ENCODE measurements around the gene MARCHF10.
"Not testable (repeated sequence)": the region's sequence is repeated elsewhere in the genome, so short reads cannot be mapped to it uniquely, and the experiment has no call there.

The MARCHF10 gene

DNA sequence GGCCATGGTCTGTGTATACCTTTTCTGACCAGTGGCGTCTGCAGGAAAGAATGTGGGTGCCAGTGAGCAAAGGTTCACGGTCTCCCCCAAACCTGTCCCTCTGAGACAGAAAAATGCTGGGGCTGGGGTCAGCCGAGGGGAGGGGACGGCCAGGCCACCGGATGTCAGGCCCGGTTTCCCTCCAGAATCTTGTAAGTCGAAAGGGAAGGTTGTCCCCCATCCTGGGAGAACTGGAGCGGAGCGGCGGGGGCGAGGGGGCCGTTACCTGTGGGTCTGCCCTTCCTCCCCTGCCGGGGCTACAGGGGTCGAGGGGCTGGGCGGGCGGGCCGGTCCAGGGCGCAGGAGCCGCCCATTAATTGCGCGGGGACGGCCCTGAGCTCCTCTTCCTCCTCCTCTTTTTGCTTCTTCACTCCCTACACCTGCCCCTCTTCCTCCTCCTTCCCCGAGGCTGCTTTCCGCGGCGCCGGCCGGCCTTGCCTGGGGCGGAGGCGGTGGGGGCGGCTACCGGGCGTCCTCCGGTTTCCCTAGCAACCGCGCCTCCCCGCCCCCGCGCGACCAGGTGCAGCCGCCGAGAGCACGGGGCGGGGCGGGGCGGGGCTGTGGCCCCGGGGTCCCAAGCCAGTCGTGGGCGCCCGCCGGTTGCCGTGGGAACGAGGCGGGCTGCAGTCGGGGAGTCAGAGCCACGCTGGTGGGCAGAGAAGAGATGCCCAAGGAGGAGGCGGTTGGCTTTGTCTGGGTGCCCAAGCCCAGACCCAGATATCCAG lies at the start of gene MARCHF10:
MARCHF10 (minus strand) TSS at position 503 of the 764 bp plus-strand sequence. CDS start 6,579 bp downstream, outside the sequence.
- no peak within 1 kb of the TSS for H3K27ac ChIP-seq (ENCODE audit: low read depth, low read length)
- H3K4me1 ChIP-seq (ENCODE audit: control insufficient read depth, insufficient read depth, low read length) = peaks cover 12% of the 10 kb centered on the region
- H3K27me3 ChIP-seq (ENCODE audit: control insufficient read depth, insufficient read depth, low read length) = peaks cover 5% of the 10 kb centered on the region; the same call in 1 of the 2 replicates
- 0 out of 2 replicates have a peak, but pooled peaks cover 4% of the 10 kb centered on the region for H3K9me3 ChIP-seq (ENCODE audit: control insufficient read depth, insufficient read depth, low read depth, low read length)
- H3K36me3 ChIP-seq (ENCODE audit: control insufficient read depth, insufficient read depth, low read length) = no peaks in the 10 kb centered on the region
- H3K4me3 ChIP-seq (ENCODE audit: low read depth, low read length) = peak within 1 kb of the TSS; percentile 59
- H3K9ac ChIP-seq (ENCODE audit: low read length) = peak within 1 kb of the TSS; percentile 12

DNA sequence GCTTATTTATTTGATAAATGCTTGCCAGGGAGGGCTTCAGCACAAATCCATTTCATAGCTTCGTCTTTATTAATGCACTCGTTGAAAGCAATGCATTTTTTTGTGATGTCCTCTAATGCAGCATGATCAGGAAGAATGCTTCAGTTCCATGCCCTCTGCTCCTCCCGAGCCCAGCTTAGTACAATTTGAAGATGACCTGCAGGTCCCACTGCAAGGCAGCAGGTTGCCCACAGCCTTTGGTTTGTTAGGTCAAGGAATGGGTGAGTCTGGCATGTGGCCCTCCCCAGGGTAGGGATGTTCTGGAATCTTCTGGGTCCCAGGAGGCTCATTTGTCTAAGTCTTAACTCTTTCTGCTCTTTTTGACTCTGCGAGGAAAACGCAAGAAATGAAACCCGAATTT lies 49.4 kb upstream of the MARCHF10 start:
- Histone ChIP-seq H3K27ac (ENCODE audit: low read depth, low read length) (no peak overlapping the region), H3K27me3 (ENCODE audit: control insufficient read depth, insufficient read depth, low read length) (no peaks in the 10 kb centered on the region), H3K36me3 (ENCODE audit: control insufficient read depth, insufficient read depth, low read length) (no peaks in the 10 kb centered on the region), H3K4me3 (ENCODE audit: low read depth, low read length) (no peak overlapping the region), H3K9me3 (ENCODE audit: control insufficient read depth, insufficient read depth, low read depth, low read length) (no peaks in the 10 kb centered on the region), H3K9ac (ENCODE audit: low read length) (no peak overlapping the region), H3K4me1 (ENCODE audit: control insufficient read depth, insufficient read depth, low read length) (no peaks in the 10 kb centered on the region)

DNA sequence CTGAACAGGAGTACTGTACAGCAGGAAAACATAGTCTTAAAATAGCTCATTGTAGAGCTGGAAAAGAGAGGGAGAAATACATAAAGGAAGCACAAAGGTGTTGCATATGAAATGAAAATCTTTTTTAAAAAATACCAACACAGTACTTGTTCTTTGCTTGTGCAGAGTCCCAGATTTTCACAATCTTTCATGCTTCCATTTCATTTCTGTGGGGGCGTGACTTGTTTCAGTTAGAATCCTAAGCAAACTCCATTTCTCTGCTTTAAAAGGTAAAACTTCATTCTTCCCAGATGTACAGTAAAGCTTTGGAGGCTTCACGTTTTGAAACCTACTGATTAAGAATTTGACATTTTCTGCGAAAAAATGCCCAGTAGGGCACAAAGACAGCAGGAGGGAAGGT lies 48.5 kb upstream of the MARCHF10 start:
- Histone ChIP-seq H3K4me1 (ENCODE audit: control insufficient read depth, insufficient read depth, low read length) (no peaks in the 10 kb centered on the region), H3K9ac (ENCODE audit: low read length) (no peak overlapping the region), H3K27ac (ENCODE audit: low read depth, low read length) (no peak overlapping the region), H3K4me3 (ENCODE audit: low read depth, low read length) (no peak overlapping the region), H3K9me3 (ENCODE audit: control insufficient read depth, insufficient read depth, low read depth, low read length) (no peaks in the 10 kb centered on the region), H3K27me3 (ENCODE audit: control insufficient read depth, insufficient read depth, low read length) (no peaks in the 10 kb centered on the region), H3K36me3 (ENCODE audit: control insufficient read depth, insufficient read depth, low read length) (no peaks in the 10 kb centered on the region)

DNA sequence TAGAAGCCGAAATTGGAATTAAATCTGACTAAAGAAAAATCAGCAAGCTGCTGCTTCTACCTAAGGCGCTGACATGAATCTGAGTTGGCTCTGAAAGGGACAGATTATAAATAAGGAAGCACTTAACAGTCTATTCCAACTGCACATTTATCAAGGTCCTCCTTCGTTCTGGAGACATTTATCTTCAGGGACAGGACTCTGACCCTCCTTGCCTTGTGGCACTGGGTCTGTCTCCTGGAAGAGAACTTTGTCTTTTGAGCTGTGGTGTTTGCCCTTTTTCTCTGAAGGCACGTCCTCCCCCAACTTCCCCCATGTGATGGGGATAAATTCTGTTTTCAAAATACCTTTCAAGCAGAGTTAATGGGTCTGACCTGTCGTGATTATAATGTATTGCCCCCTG lies 47.0 kb upstream of the MARCHF10 start:
- Histone ChIP-seq H3K9ac (ENCODE audit: low read length) (no peak overlapping the region), H3K36me3 (ENCODE audit: control insufficient read depth, insufficient read depth, low read length) (no peaks in the 10 kb centered on the region), H3K27me3 (ENCODE audit: control insufficient read depth, insufficient read depth, low read length) (no peaks in the 10 kb centered on the region), H3K4me1 (ENCODE audit: control insufficient read depth, insufficient read depth, low read length) (no peaks in the 10 kb centered on the region), H3K27ac (ENCODE audit: low read depth, low read length) (no peak overlapping the region), H3K9me3 (ENCODE audit: control insufficient read depth, insufficient read depth, low read depth, low read length) (no peaks in the 10 kb centered on the region), H3K4me3 (ENCODE audit: low read depth, low read length) (no peak overlapping the region)

GRCh38 chr17:62854098-62854680 lies 46.1 kb upstream of the MARCHF10 start:
- Histone ChIP-seq H3K4me1 (ENCODE audit: control insufficient read depth, insufficient read depth, low read length) (no peaks in the 10 kb centered on the region), H3K27me3 (ENCODE audit: control insufficient read depth, insufficient read depth, low read length) (no peaks in the 10 kb centered on the region), H3K9ac (ENCODE audit: low read length) (no peak overlapping the region), H3K27ac (ENCODE audit: low read depth, low read length) (no peak overlapping the region), H3K4me3 (ENCODE audit: low read depth, low read length) (no peak overlapping the region), H3K9me3 (ENCODE audit: control insufficient read depth, insufficient read depth, low read depth, low read length) (no peaks in the 10 kb centered on the region), H3K36me3 (ENCODE audit: control insufficient read depth, insufficient read depth, low read length) (no peaks in the 10 kb centered on the region)

GRCh38 chr17:62852195-62852594 lies 44.1 kb upstream of the MARCHF10 start:
- no peaks in the 10 kb centered on the region for H3K36me3 ChIP-seq (ENCODE audit: control insufficient read depth, insufficient read depth, low read length)
- H3K27me3 ChIP-seq (ENCODE audit: control insufficient read depth, insufficient read depth, low read length) = no peaks in the 10 kb centered on the region
- no peak overlapping the region for H3K27ac ChIP-seq (ENCODE audit: low read depth, low read length)
- no peak overlapping the region for H3K4me3 ChIP-seq (ENCODE audit: low read depth, low read length)
- no peak overlapping the region for H3K9ac ChIP-seq (ENCODE audit: low read length)
- no peaks in the 10 kb centered on the region for H3K9me3 ChIP-seq (ENCODE audit: control insufficient read depth, insufficient read depth, low read depth, low read length)
- H3K4me1 ChIP-seq (ENCODE audit: control insufficient read depth, insufficient read depth, low read length) = no peaks in the 10 kb centered on the region

GRCh38 chr17:62849591-62850415 lies 41.7 kb upstream of the MARCHF10 start:
- not testable (repeated sequence) for H3K27ac ChIP-seq (ENCODE audit: low read depth, low read length); H3K9ac ChIP-seq (ENCODE audit: low read length); H3K27me3 ChIP-seq (ENCODE audit: control insufficient read depth, insufficient read depth, low read length); H3K36me3 ChIP-seq (ENCODE audit: control insufficient read depth, insufficient read depth, low read length); H3K4me1 ChIP-seq (ENCODE audit: control insufficient read depth, insufficient read depth, low read length); H3K4me3 ChIP-seq (ENCODE audit: low read depth, low read length); H3K9me3 ChIP-seq (ENCODE audit: control insufficient read depth, insufficient read depth, low read depth, low read length)

GRCh38 chr17:62848334-62848733 lies 40.2 kb upstream of the MARCHF10 start:
- no peak overlapping the region for H3K4me3 ChIP-seq (ENCODE audit: low read depth, low read length)
- H3K27ac ChIP-seq (ENCODE audit: low read depth, low read length) = no peak overlapping the region
- no peaks in the 10 kb centered on the region for H3K27me3 ChIP-seq (ENCODE audit: control insufficient read depth, insufficient read depth, low read length)
- H3K36me3 ChIP-seq (ENCODE audit: control insufficient read depth, insufficient read depth, low read length) = no peaks in the 10 kb centered on the region
- no peak overlapping the region for H3K9ac ChIP-seq (ENCODE audit: low read length)
- H3K4me1 ChIP-seq (ENCODE audit: control insufficient read depth, insufficient read depth, low read length) = no peaks in the 10 kb centered on the region
- no peaks in the 10 kb centered on the region for H3K9me3 ChIP-seq (ENCODE audit: control insufficient read depth, insufficient read depth, low read depth, low read length)

DNA sequence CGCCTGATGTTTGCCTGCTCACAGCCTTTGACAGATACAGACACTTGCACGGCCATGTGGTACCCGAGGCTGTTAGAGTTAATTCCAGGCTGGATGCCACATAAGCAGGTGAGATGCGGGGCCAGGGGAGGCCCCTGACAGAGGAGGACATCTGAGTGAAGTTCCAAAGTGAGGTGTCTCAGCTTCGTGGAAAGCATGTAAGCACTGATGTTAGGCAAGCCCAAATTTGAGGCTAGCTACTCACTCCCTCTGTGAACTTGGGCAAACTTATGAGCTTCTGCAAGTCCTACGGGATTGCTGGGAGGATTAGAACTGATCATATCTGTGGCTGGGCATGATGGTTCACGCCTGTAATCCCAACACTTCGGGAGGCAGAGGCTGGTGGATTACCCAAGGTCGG lies 39.3 kb upstream of the MARCHF10 start:
- H3K27me3 ChIP-seq (ENCODE audit: control insufficient read depth, insufficient read depth, low read length) = no peaks in the 10 kb centered on the region
- H3K4me3 ChIP-seq (ENCODE audit: low read depth, low read length) = no peak overlapping the region
- H3K9me3 ChIP-seq (ENCODE audit: control insufficient read depth, insufficient read depth, low read depth, low read length) = no peaks in the 10 kb centered on the region
- H3K9ac ChIP-seq (ENCODE audit: low read length) = no peak overlapping the region
- H3K36me3 ChIP-seq (ENCODE audit: control insufficient read depth, insufficient read depth, low read length) = no peaks in the 10 kb centered on the region
- no peak overlapping the region for H3K27ac ChIP-seq (ENCODE audit: low read depth, low read length)
- no peaks in the 10 kb centered on the region for H3K4me1 ChIP-seq (ENCODE audit: control insufficient read depth, insufficient read depth, low read length)

DNA sequence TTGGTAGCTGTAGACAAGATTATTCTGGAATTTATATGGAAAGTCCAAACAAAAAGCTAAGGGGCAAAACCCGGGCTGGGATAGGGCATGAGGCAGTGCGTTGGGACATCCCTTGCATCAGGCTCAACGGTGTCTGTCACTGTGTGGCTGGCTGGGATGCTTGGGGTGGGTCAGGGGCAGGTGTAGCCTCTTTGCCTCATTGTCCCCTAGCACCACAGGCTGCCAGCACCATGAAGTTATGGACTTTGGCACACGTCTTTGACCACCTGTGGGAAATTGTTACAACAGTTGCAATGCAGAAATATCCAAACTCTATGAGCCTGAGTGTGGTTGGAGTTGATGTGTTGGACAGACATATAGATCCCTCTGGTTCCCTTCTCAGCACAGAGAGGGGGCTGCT lies 32.8 kb upstream of the MARCHF10 start:
- no peaks in the 10 kb centered on the region for H3K36me3 ChIP-seq (ENCODE audit: control insufficient read depth, insufficient read depth, low read length)
- H3K27ac ChIP-seq (ENCODE audit: low read depth, low read length) = no peak overlapping the region
- no peaks in the 10 kb centered on the region for H3K27me3 ChIP-seq (ENCODE audit: control insufficient read depth, insufficient read depth, low read length)
- no peak overlapping the region for H3K4me3 ChIP-seq (ENCODE audit: low read depth, low read length)
- no peak overlapping the region for H3K9ac ChIP-seq (ENCODE audit: low read length)
- H3K9me3 ChIP-seq (ENCODE audit: control insufficient read depth, insufficient read depth, low read depth, low read length) = no peaks in the 10 kb centered on the region
- H3K4me1 ChIP-seq (ENCODE audit: control insufficient read depth, insufficient read depth, low read length) = no peaks in the 10 kb centered on the region

- H3K4me3 ChIP-seq (ENCODE audit: low read depth, low read length); H3K4me1 ChIP-seq (ENCODE audit: control insufficient read depth, insufficient read depth, low read length); H3K9ac ChIP-seq (ENCODE audit: low read length); H3K27me3 ChIP-seq (ENCODE audit: control insufficient read depth, insufficient read depth, low read length); H3K9me3 ChIP-seq (ENCODE audit: control insufficient read depth, insufficient read depth, low read depth, low read length); H3K27ac ChIP-seq (ENCODE audit: low read depth, low read length); H3K36me3 ChIP-seq (ENCODE audit: control insufficient read depth, insufficient read depth, low read length): not testable (repeated sequence)
These were observed 25.7 kb upstream of the MARCHF10 start for GRCh38 chr17:62833816-62834215.

All from HUES6 (cell line).